ENCODE measurements around the gene FAM83E. TPM values are rescaled to one million over a fixed set of nuclear protein-coding genes. Genes with fewer than 3 reads are reported as not detected.

The FAM83E gene
- polyA plus RNA-seq, 3 donors = not detected

- peaks cover 0 to 3% (median 0%) of the 10 kb centered on the region in 7 donors for H3K9me3 Mint-ChIP-seq
- WGBS (ENCODE audit: insufficient coverage) = 42% methylated on average over 7 of the region's 8 CpGs
- no peaks in the 10 kb centered on the region for H3K27me3 Mint-ChIP-seq (ENCODE audit: low read depth in 3 of 3)
- no peak for TF ChIP-seq CTCF (IDR thresholded peaks at IDR 0.05)
- no peaks in the 10 kb centered on the region for H3K9me3 ChIP-seq (replicated peaks in 1 of 2; ENCODE audit: control insufficient read depth in 1 of 2, insufficient read depth in 1 of 2, low read length in 2 of 2)
- no peaks in the 10 kb centered on the region for H3K27me3 ChIP-seq (ENCODE audit: control insufficient read depth in 2 of 2, insufficient read depth in 2 of 2, low read length in 2 of 2)
- no peak for DNase-seq
- H3K4me3 Mint-ChIP-seq = peak overlapping the region; percentile 66 to 87
- H3K4me1 Mint-ChIP-seq = peaks cover 53% of the 10 kb centered on the region
- H3K27ac ChIP-seq (ENCODE audit: low read depth in 1 of 2, low read length in 2 of 2) = peak overlapping the region in 1 of 2 donors; percentile 92
- H3K36me3 Mint-ChIP-seq = peaks cover 13 to 27% of the 10 kb centered on the region in 2 donors
- peak overlapping the region; percentile 90 to 98 (median 96) for H3K27ac Mint-ChIP-seq
- H3K4me1 ChIP-seq (ENCODE audit: control insufficient read depth in 1 of 2, insufficient read depth in 2 of 2, low read length in 2 of 2) = peaks cover 60 to 63% of the 10 kb centered on the region in 2 donors
- H2AFZ ChIP-seq (ENCODE audit: insufficient read depth, low read depth, low read length, poor library complexity, severe bottlenecking) = peak overlapping the region; percentile 47
- peak overlapping the region in 2 of 3 experiments; percentile 9 to 62 for H3K4me3 ChIP-seq (replicated peaks in 1 of 3; ENCODE audit: low read depth in 2 of 3, low read length in 3 of 3)
- H3K36me3 ChIP-seq (replicated peaks in 1 of 2; ENCODE audit: control insufficient read depth in 1 of 2, insufficient read depth in 2 of 2, low read length in 2 of 2) = peaks cover 6 to 20% of the 10 kb centered on the region in 2 donors
- H4K20me1 ChIP-seq (ENCODE audit: insufficient read depth, low read length) = peaks cover 14% of the 10 kb centered on the region
- intact Hi-C loops (cut with micrococcal nuclease) = no loop called here
- H3K79me2 ChIP-seq (ENCODE audit: insufficient read depth, low read length) = peaks cover 36% of the 10 kb centered on the region
- peak overlapping the region; percentile 77 for H3K4me2 ChIP-seq (replicated peaks; ENCODE audit: extremely low read depth, low read length, poor library complexity, severe bottlenecking)
- no peak overlapping the region for H3K9ac ChIP-seq (ENCODE audit: insufficient read depth, low read length, poor library complexity, severe bottlenecking)
These were observed 8.7 kb upstream of the FAM83E start for GRCh38 chr19:48623556-48624066.

- intact Hi-C loops (cut with micrococcal nuclease) = loop anchor here (2.0 kb wide), 1 partner anchor 15 kb away; no protein-coding TSS in a partner anchor
- peak in 1 of 3 donors; percentile 52 for DNase-seq
- H3K4me2 ChIP-seq (replicated peaks; ENCODE audit: extremely low read depth, low read length, poor library complexity, severe bottlenecking) = peak overlapping the region; percentile 96
- peaks cover 71 to 77% of the 10 kb centered on the region in 2 donors for H3K4me1 ChIP-seq (ENCODE audit: control insufficient read depth in 1 of 2, insufficient read depth in 2 of 2, low read length in 2 of 2)
- no peak for TF ChIP-seq CTCF (IDR thresholded peaks at IDR 0.05)
- no peaks in the 10 kb centered on the region for H3K27me3 ChIP-seq (ENCODE audit: control insufficient read depth in 2 of 2, insufficient read depth in 2 of 2, low read length in 2 of 2)
- H3K36me3 Mint-ChIP-seq = peaks cover 27 to 33% of the 10 kb centered on the region in 2 donors
- no peaks in the 10 kb centered on the region for H3K27me3 Mint-ChIP-seq (ENCODE audit: low read depth in 3 of 3)
- H3K9me3 Mint-ChIP-seq = peaks cover 0 to 3% (median 0%) of the 10 kb centered on the region in 7 donors
- H3K36me3 ChIP-seq (replicated peaks in 1 of 2; ENCODE audit: control insufficient read depth in 1 of 2, insufficient read depth in 2 of 2, low read length in 2 of 2) = peaks cover 29% of the 10 kb centered on the region in 2 donors
- peaks cover 64% of the 10 kb centered on the region for H3K4me1 Mint-ChIP-seq
- H3K27ac ChIP-seq (ENCODE audit: low read depth in 1 of 2, low read length in 2 of 2) = peak overlapping the region; percentile 82 to 93
- peak overlapping the region; percentile 93 for H3K9ac ChIP-seq (ENCODE audit: insufficient read depth, low read length, poor library complexity, severe bottlenecking)
- H3K27ac Mint-ChIP-seq = peak overlapping the region; percentile 95 to 99 (median 98)
- no peaks in the 10 kb centered on the region for H3K9me3 ChIP-seq (replicated peaks in 1 of 2; ENCODE audit: control insufficient read depth in 1 of 2, insufficient read depth in 1 of 2, low read length in 2 of 2)
- H3K79me2 ChIP-seq (ENCODE audit: insufficient read depth, low read length) = peaks cover 61% of the 10 kb centered on the region
- peaks cover 42% of the 10 kb centered on the region for H4K20me1 ChIP-seq (ENCODE audit: insufficient read depth, low read length)
- H2AFZ ChIP-seq (ENCODE audit: insufficient read depth, low read depth, low read length, poor library complexity, severe bottlenecking) = peak overlapping the region; percentile 86
- peak overlapping the region; percentile 92 to 94 for H3K4me3 Mint-ChIP-seq
- 57% methylated on average over 3 of the region's 6 CpGs for WGBS (ENCODE audit: insufficient coverage)
- H3K4me3 ChIP-seq (replicated peaks in 1 of 3; ENCODE audit: low read depth in 2 of 3, low read length in 3 of 3) = peak overlapping the region; percentile 93 to 99 (median 96)
These were observed 5.1 kb upstream of the FAM83E start for GRCh38 chr19:48619692-48620585.
